MG63 (cell line): ENCODE results near the gene H2BW1. TPM values are rescaled to one million over a fixed set of nuclear protein-coding genes. Genes with fewer than 3 reads are reported as not detected.
"Not testable (repeated sequence)": the region's sequence is repeated elsewhere in the genome, so short reads cannot be mapped to it uniquely, and the experiment has no call there.

Experiments used
- DNase-seq: peaks from one replicate; pipeline ENCODE4 v3.0.0-alpha.2; 2020
- H3K27me3 ChIP-seq: fragments of 250-450 bp; sonication (Bioruptor Pico); 2 replicates; pipeline ENCODE4 v1.5.1; 2020; ENCODE audit warnings: mild to moderate bottlenecking, moderate library complexity
- H3K36me3 ChIP-seq: fragments of 250-450 bp; sonication (Bioruptor Pico); 2 replicates; pipeline ENCODE4 v1.5.1; 2020; ENCODE audit warnings: mild to moderate bottlenecking, moderate library complexity
- H3K4me3 ChIP-seq: fragments of 250-450 bp; sonication (Bioruptor Pico); 2 replicates; pipeline ENCODE4 v1.5.1; 2020; ENCODE audit warnings: mild to moderate bottlenecking, moderate library complexity
- H3K9me3 ChIP-seq: fragments of 250-450 bp; sonication (Bioruptor Pico); 2 replicates; pipeline ENCODE4 v1.5.1; 2020; ENCODE audit warnings: mild to moderate bottlenecking, moderate library complexity
- total RNA-seq: library from RNA; depleted of rRNA; stranded (reverse); fragments of >200 nt; shearing (Covaris generic); gene quantifications from 2 replicates; pipeline ENCODE4 v1.2.3, GENCODE V29; 2014; ENCODE audit warnings: low replicate concordance; rRNA removed

Gene H2BW1, protein sequence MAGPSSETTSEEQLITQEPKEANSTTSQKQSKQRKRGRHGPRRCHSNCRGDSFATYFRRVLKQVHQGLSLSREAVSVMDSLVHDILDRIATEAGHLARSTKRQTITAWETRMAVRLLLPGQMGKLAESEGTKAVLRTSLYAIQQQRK
- not detected in 2 replicates for total RNA-seq

DNA sequence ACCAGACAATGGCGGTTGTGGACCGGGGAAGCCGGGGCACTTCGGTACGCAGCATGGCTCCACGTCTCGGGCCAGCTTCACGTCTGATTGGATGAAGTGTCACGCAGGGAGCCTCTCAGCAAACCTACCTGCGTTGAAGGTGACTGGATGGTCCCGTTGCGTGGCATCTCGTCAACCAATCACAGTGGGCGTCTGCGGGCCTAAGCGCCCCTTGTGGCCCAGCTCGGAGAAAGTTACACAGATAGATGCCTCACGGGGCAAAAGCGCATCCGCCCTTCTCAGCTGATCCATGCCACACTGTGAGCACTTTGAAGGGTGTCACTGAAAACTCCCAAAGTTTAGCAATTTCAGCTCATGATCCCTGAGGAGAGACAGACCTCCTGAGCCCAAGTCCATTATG lies at the start of gene H2BW1:
TSS of gene H2BW1 (minus strand) at position 103 of the 400 bp plus-strand sequence. CDS start 132 bp downstream, outside the sequence.
- Histone ChIP-seq H3K36me3 (no peaks in the 10 kb centered on the region), H3K4me3 (no peak within 1 kb of the TSS), H3K9me3 (no peaks in the 10 kb centered on the region), H3K27me3 (peaks cover 7% of the 10 kb centered on the region)
- no peak for DNase-seq

DNA sequence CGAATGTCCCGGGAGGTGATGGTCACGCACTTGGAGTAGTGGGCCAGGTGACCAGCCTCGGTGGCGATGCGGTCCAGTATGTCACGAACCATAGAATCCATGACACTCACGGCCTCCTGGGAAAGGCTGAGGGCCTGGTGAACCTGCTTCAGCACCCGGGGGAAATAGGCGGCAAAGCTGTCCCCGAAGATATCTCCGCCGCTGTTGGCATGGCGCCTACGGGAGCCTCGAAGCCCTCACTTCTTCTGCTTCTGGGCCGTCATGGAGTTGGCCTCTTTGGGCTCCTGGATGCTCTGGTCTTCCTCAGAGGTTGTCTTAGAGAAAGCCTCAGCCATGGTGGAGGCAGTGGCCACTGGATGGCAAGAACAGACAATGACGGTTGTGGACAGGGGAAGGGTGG lies 49.1 kb upstream of the H2BW1 start:
- not testable (repeated sequence) for DNase-seq, H3K9me3 ChIP-seq, H3K36me3 ChIP-seq, H3K4me3 ChIP-seq, H3K27me3 ChIP-seq

GRCh38 chrX:104054956-104055355 lies 41.4 kb upstream of the H2BW1 start:
- H3K27me3 ChIP-seq, H3K9me3 ChIP-seq, H3K36me3 ChIP-seq, DNase-seq, H3K4me3 ChIP-seq: not testable (repeated sequence)

GRCh38 chrX:104047171-104047570 lies 33.7 kb upstream of the H2BW1 start:
- Histone ChIP-seq H3K27me3 (no peaks in the 10 kb centered on the region), H3K4me3 (no peak overlapping the region)
- DNase-seq, result no peak

DNA sequence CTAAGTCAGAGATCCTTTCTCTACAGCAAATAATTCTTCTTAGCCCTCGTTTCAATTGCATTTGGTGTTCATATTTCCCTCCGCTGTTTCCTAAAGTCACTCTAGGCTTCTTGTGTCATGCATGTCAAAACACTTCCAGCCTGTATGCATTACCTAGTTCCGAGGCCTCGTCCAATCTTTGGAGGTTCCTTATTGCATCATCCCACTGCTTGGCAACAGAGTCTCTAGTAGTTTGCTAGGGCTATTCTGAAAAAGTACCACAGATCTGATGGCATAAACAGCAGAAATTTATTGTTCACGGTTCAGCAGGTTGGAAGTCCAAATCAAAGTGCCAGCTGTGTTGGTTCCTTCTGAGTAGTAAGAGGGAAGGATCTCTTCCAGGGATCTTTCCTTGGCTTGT lies 32.1 kb upstream of the H2BW1 start:
- H3K4me3 ChIP-seq, result no peak overlapping the region
- no peak for DNase-seq
- H3K27me3 ChIP-seq, result peaks cover 3% of the 10 kb centered on the region; the same call in 1 of the 2 replicates
- H3K9me3 ChIP-seq, result no peaks in the 10 kb centered on the region
- no peaks in the 10 kb centered on the region for H3K36me3 ChIP-seq

More at GRCh38 chrX:104047171-104047570, 33.7 kb upstream of the H2BW1 start:
- Histone ChIP-seq H3K36me3 (no peaks in the 10 kb centered on the region), H3K9me3 (no peaks in the 10 kb centered on the region)

DNA sequence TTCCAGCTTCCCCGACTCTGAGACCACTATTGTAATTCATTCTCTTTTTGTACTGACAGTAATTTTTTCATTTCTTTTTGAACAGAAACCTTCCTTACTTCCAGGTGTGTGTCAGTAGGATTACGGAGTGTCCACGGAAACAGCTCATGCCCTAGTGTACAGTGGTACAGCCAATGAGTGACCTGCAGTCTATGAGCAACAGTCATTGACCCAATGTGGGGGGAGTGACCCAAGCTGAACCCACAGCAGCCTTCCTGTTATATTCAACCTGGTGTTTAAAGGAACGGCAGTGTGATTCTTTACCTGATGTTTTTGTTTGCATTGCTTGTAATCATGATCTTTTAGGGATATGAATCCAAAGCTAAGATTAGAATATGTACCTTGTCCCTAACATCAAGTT lies 27.5 kb upstream of the H2BW1 start:
- peaks cover 3% of the 10 kb centered on the region; the same call in 1 of the 2 replicates for H3K27me3 ChIP-seq
- H3K9me3 ChIP-seq, result no peaks in the 10 kb centered on the region
- no peaks in the 10 kb centered on the region for H3K36me3 ChIP-seq
- no peak overlapping the region for H3K4me3 ChIP-seq
- DNase-seq, result no peak

DNA sequence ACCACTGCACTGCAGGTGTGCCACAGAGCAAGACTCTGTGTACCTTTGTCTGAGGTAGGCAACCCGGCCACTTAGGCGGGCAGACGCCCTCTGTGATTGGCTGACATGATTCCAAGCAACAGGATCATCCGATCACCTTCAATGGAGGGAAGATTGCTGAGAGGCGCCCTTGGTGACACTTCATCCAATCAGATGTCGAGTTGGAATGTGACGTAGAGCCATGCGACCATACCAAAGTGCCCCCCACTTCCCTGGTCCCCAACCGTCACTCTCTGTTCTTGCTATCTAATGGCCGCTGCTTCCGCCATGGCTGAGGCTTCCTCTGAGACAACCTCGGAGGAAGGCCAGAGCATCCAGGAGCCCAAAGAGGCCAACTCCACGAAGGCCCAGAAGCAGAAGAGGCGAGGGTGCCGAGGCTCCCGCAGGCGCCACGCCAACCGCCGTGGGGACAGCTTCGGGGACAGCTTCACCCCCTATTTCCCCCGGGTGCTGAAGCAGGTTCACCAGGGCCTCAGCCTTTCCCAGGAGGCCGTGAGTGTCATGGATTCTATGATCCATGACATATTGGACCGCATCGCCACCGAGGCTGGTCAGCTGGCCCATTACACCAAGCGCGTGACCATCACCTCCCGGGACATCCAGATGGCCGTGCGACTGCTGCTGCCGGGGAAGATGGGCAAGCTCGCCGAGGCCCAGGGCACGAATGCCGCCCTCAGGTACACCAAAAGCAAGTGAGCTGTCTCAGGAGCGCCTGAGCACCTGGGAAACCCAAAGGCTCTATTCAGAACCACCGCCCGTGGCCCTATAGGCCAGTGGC lies 26.4 kb upstream of the H2BW1 start, which contains the start of gene H2BW2:
TSS of gene H2BW2 (plus strand) at position 268 of the 817 bp plus-strand sequence. CDS start at position 307, 39 bp downstream.
- H3K36me3 ChIP-seq, result no peaks in the 10 kb centered on the region
- no peaks in the 10 kb centered on the region for H3K9me3 ChIP-seq
- no peak for DNase-seq
- H3K4me3 ChIP-seq, result no peak within 1 kb of the TSS
- H3K27me3 ChIP-seq, result peaks cover 3% of the 10 kb centered on the region

- no peaks in the 10 kb centered on the region for H3K36me3 ChIP-seq
- peaks cover 8% of the 10 kb centered on the region; the same call in 1 of the 2 replicates for H3K27me3 ChIP-seq
- no peak overlapping the region for H3K4me3 ChIP-seq
- no peak for DNase-seq
- no peaks in the 10 kb centered on the region for H3K9me3 ChIP-seq
Measured at GRCh38 chrX:104018126-104018525, 4.6 kb upstream of the H2BW1 start.

DNA sequence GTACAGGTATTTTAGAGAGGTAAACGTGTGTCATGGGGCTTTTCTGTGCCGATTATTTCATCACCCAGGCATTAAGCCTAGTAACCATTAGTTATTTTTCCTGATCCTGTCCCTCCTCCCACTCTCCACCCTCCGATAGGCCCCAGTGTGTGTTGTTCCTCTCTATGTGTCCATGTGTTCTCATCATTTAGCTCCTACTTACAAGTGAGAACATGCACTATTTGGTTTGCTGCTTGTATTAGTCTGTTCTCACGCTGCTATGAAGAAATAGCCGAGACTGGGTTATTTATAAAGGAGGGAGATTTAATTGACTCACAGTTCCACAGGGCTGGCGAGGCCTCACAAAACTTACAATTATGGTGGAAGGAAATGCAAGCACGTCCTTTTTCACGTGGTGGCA lies 2.1 kb upstream of the H2BW1 start:
- H3K4me3 ChIP-seq, DNase-seq, H3K36me3 ChIP-seq, H3K27me3 ChIP-seq, H3K9me3 ChIP-seq: not testable (repeated sequence)

DNA sequence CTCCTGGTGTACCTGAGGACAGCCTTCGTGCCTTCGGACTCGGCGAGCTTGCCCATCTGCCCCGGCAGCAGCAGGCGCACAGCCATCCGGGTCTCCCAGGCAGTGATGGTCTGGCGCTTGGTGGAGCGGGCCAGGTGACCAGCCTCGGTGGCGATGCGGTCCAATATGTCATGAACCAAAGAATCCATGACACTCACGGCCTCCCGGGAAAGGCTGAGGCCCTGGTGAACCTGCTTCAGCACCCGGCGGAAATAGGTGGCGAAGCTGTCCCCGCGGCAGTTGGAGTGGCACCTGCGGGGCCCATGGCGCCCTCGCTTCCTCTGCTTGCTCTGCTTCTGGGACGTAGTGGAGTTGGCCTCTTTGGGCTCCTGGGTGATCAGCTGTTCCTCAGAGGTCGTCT lies 350 bp downstream of the H2BW1 start:
- H3K9me3 ChIP-seq, result no peaks in the 10 kb centered on the region
- H3K27me3 ChIP-seq, result peaks cover 7% of the 10 kb centered on the region
- no peaks in the 10 kb centered on the region for H3K36me3 ChIP-seq
- H3K4me3 ChIP-seq, result no peak overlapping the region
- no peak for DNase-seq

DNA sequence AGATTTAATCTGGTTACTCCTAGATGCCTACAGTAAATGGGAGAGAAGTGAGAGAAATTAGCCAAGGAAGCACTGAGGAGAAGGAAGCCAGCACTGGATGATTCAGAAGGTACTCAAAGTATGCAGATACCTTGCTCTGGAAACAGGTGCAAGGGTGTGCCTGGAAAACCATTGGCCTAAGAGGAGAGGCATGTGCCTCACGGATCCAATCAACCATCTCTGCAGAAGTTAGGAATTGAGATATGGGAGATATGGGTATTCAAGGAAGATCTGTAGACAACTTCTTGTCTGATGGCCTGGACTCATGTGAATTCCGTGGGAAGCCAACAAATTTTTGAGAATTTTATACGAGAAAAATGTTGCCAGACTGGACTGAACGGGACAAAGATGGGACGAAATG lies 4.7 kb downstream of the H2BW1 start:
- H3K9me3 ChIP-seq, result no peaks in the 10 kb centered on the region
- H3K36me3 ChIP-seq, result no peaks in the 10 kb centered on the region
- H3K27me3 ChIP-seq, result peaks cover 11% of the 10 kb centered on the region
- H3K4me3 ChIP-seq, result no peak overlapping the region
- DNase-seq, result no peak

DNA sequence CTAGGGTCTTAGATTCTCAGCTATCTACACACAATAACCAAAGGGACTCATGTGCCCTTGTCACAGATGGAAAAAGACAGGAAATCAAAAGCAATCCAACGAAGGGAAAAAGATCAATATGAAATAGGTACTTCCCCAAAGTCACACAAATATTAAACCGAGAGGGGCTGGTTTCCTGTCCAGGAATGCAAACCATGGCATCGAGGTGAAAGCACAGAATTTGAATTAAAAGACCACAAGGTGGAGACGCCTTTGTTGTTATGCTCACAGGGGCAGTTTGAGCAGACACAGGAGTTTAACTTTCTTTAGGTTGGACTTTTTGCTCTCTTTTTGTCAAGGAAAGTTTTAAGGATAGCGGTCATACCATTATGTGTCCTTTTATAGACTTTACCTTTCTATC lies 14.3 kb downstream of the H2BW1 start:
- Histone ChIP-seq H3K27me3 (no peaks in the 10 kb centered on the region), H3K36me3 (no peaks in the 10 kb centered on the region), H3K4me3 (no peak overlapping the region), H3K9me3 (no peaks in the 10 kb centered on the region)
- no peak for DNase-seq

GRCh38 chrX:103983508-103983907 lies 30.0 kb downstream of the H2BW1 start:
- DNase-seq, H3K36me3 ChIP-seq, H3K4me3 ChIP-seq, H3K9me3 ChIP-seq, H3K27me3 ChIP-seq: not testable (repeated sequence)

DNA sequence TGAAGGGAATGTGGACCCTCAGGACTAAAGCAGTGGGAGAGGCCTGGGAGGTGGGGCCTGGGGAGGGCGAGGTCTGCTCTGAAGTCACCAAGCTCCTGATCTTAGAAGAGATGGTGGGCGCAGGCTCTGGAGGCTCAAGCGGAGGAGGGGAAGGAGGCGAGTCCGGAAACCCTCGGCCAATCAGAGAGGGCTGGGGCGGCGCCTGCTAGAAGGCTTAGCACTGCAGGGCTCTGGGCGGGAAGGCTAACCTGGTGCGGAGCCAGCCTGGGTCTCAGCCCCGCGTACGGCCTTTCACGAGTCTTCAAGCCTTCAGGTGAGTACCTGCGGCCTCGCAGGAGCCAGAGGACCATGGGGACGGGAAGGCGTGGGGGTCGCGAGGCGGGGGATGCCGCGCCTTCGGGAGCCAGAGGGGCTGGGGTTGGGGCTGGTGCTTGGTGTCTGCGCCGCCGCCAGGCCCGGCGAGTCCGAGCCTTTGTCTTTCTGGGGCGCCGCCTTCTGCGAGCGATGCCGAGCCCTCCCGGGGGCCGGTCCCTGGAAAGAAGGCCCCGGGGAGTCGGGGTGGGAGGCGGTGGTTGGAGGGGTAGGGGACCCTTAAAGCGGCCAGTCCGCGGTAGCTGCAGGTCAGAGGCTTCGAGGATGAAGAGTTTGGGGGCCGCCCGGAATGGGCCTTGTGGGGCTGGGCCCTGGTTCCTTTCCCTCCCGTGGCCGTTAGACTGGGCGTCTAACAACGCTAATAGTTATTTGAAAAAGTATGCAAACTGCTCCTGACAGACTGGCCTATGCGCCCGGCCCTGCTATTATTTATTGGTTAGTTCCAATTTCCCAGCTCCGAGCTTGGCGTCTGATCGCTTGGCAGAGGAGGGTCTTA lies 50.9 kb downstream of the H2BW1 start, which contains the start of gene TMSB15B:
TSS of gene TMSB15B (plus strand) at position 217 of the 868 bp plus-strand sequence.
- DNase-seq, H3K27me3 ChIP-seq, H3K36me3 ChIP-seq, H3K9me3 ChIP-seq, H3K4me3 ChIP-seq: not testable (repeated sequence)
